Measurements from ENCODE around the gene ROBO2.

The ROBO2 gene

GRCh38 chr3:77038468-77038929 is 1.4 kb upstream of the ROBO2 start:
- H3K27ac ChIP-seq (ENCODE audit: low read depth, low read length, severe bottlenecking), result peak overlapping the region; percentile 11

GRCh38 chr3:77038930-77039605 is 831 bp upstream of the ROBO2 start:
- WGBS, 2 experiments (ENCODE audit: insufficient coverage in 2 of 2), result 0 to 1% methylated on average over 20 of the region's 33 CpGs
- Histone ChIP-seq H3K27ac (ENCODE audit: low read depth, low read length, severe bottlenecking) (peak overlapping the region; percentile 23), H3K4me1 (ENCODE audit: control insufficient read depth, insufficient read depth, low read length, poor library complexity, severe bottlenecking) (no peaks in the 10 kb centered on the region), H3K36me3 (ENCODE audit: control insufficient read depth, insufficient read depth, low read length) (no peaks in the 10 kb centered on the region), H3K4me3 (ENCODE audit: extremely low read depth, insufficient read depth, low read length, poor library complexity, severe bottlenecking) (peak overlapping the region; percentile 60), H3K9me3 (ENCODE audit: control insufficient read depth, low read length) (no peaks in the 10 kb centered on the region)

More at GRCh38 chr3:77038468-77038929, 1.4 kb upstream of the ROBO2 start:
- Histone ChIP-seq H3K4me1 (ENCODE audit: control insufficient read depth, insufficient read depth, low read length, poor library complexity, severe bottlenecking) (no peaks in the 10 kb centered on the region), H3K36me3 (ENCODE audit: control insufficient read depth, insufficient read depth, low read length) (no peaks in the 10 kb centered on the region), H3K4me3 (ENCODE audit: extremely low read depth, insufficient read depth, low read length, poor library complexity, severe bottlenecking) (peak overlapping the region; percentile 60), H3K9me3 (ENCODE audit: control insufficient read depth, low read length) (no peaks in the 10 kb centered on the region)
- WGBS, 2 experiments (ENCODE audit: insufficient coverage in 2 of 2), result 0 to 1% methylated on average over 9 to 18 of the region's 21 CpGs

GRCh38 chr3:77040216-77040615 is 317 bp downstream of the ROBO2 start:
- H3K27ac ChIP-seq (ENCODE audit: low read depth, low read length, severe bottlenecking), result no peak overlapping the region
- WGBS, 2 experiments (ENCODE audit: insufficient coverage in 2 of 2), result 0 to 4% methylated on average over 2 to 4 of the region's 11 CpGs
- no peaks in the 10 kb centered on the region for H3K36me3 ChIP-seq (ENCODE audit: control insufficient read depth, insufficient read depth, low read length)

GRCh38 chr3:77040926-77041722 is 1.2 kb downstream of the ROBO2 start:
- Histone ChIP-seq H3K36me3 (ENCODE audit: control insufficient read depth, insufficient read depth, low read length) (no peaks in the 10 kb centered on the region), H3K9me3 (ENCODE audit: control insufficient read depth, low read length) (no peaks in the 10 kb centered on the region), H3K4me3 (ENCODE audit: extremely low read depth, insufficient read depth, low read length, poor library complexity, severe bottlenecking) (peak overlapping the region; percentile 60), H3K27ac (ENCODE audit: low read depth, low read length, severe bottlenecking) (no peak overlapping the region), H3K4me1 (ENCODE audit: control insufficient read depth, insufficient read depth, low read length, poor library complexity, severe bottlenecking) (no peaks in the 10 kb centered on the region)
- WGBS, 2 experiments (ENCODE audit: insufficient coverage in 2 of 2), result 78 to 82% methylated on average over 4 to 7 of the region's 9 CpGs

More at GRCh38 chr3:77040216-77040615, 317 bp downstream of the ROBO2 start:
- peak overlapping the region; percentile 60 for H3K4me3 ChIP-seq (ENCODE audit: extremely low read depth, insufficient read depth, low read length, poor library complexity, severe bottlenecking)
- no peaks in the 10 kb centered on the region for H3K4me1 ChIP-seq (ENCODE audit: control insufficient read depth, insufficient read depth, low read length, poor library complexity, severe bottlenecking)
- H3K9me3 ChIP-seq (ENCODE audit: control insufficient read depth, low read length), result no peaks in the 10 kb centered on the region

GRCh38 chr3:77041811-77042210 is 1.9 kb downstream of the ROBO2 start:
- Histone ChIP-seq H3K27ac (ENCODE audit: low read depth, low read length, severe bottlenecking) (no peak overlapping the region), H3K4me3 (ENCODE audit: extremely low read depth, insufficient read depth, low read length, poor library complexity, severe bottlenecking) (peak overlapping the region; percentile 3), H3K9me3 (ENCODE audit: control insufficient read depth, low read length) (no peaks in the 10 kb centered on the region), H3K36me3 (ENCODE audit: control insufficient read depth, insufficient read depth, low read length) (no peaks in the 10 kb centered on the region), H3K4me1 (ENCODE audit: control insufficient read depth, insufficient read depth, low read length, poor library complexity, severe bottlenecking) (no peaks in the 10 kb centered on the region)
- no CpG with 5 or more reads among the region's 2 CpGs for WGBS, 2 experiments (ENCODE audit: insufficient coverage in 2 of 2)

- Histone ChIP-seq H3K9me3 (ENCODE audit: control insufficient read depth, low read length) (no peaks in the 10 kb centered on the region), H3K4me1 (ENCODE audit: control insufficient read depth, insufficient read depth, low read length, poor library complexity, severe bottlenecking) (no peaks in the 10 kb centered on the region), H3K36me3 (ENCODE audit: control insufficient read depth, insufficient read depth, low read length) (no peaks in the 10 kb centered on the region), H3K4me3 (ENCODE audit: extremely low read depth, insufficient read depth, low read length, poor library complexity, severe bottlenecking) (no peak overlapping the region), H3K27ac (ENCODE audit: low read depth, low read length, severe bottlenecking) (no peak overlapping the region)
- WGBS, 2 experiments (ENCODE audit: insufficient coverage in 2 of 2), result 60% methylated on average over 1 of the region's 2 CpGs; no CpG with 5 or more reads in 1 of the 2 experiments
Measured at GRCh38 chr3:77042343-77042742, 2.4 kb downstream of the ROBO2 start.

- Histone ChIP-seq H3K4me1 (ENCODE audit: control insufficient read depth, insufficient read depth, low read length, poor library complexity, severe bottlenecking) (no peaks in the 10 kb centered on the region), H3K27ac (ENCODE audit: low read depth, low read length, severe bottlenecking) (no peak overlapping the region), H3K9me3 (ENCODE audit: control insufficient read depth, low read length) (no peaks in the 10 kb centered on the region), H3K36me3 (ENCODE audit: control insufficient read depth, insufficient read depth, low read length) (no peaks in the 10 kb centered on the region), H3K4me3 (ENCODE audit: extremely low read depth, insufficient read depth, low read length, poor library complexity, severe bottlenecking) (no peak overlapping the region)
- no CpG with 5 or more reads among the region's 2 CpGs for WGBS, 2 experiments (ENCODE audit: insufficient coverage in 2 of 2)
Measured at GRCh38 chr3:77042882-77043281, 3.0 kb downstream of the ROBO2 start.

GRCh38 chr3:77045686-77046085 is 5.8 kb downstream of the ROBO2 start:
- H3K27ac ChIP-seq (ENCODE audit: low read depth, low read length, severe bottlenecking), result no peak overlapping the region
- no CpG with 5 or more reads among the region's 3 CpGs for WGBS, 2 experiments (ENCODE audit: insufficient coverage in 2 of 2)
- no peaks in the 10 kb centered on the region for H3K9me3 ChIP-seq (ENCODE audit: control insufficient read depth, low read length)
- no peaks in the 10 kb centered on the region for H3K4me1 ChIP-seq (ENCODE audit: control insufficient read depth, insufficient read depth, low read length, poor library complexity, severe bottlenecking)
- H3K36me3 ChIP-seq (ENCODE audit: control insufficient read depth, insufficient read depth, low read length), result no peaks in the 10 kb centered on the region
- no peak overlapping the region for H3K4me3 ChIP-seq (ENCODE audit: extremely low read depth, insufficient read depth, low read length, poor library complexity, severe bottlenecking)

- no peaks in the 10 kb centered on the region for H3K9me3 ChIP-seq (ENCODE audit: control insufficient read depth, low read length)
- no peaks in the 10 kb centered on the region for H3K4me1 ChIP-seq (ENCODE audit: control insufficient read depth, insufficient read depth, low read length, poor library complexity, severe bottlenecking)
- 89 to 94% methylated on average over 2 of the region's 5 CpGs for WGBS, 2 experiments (ENCODE audit: insufficient coverage in 2 of 2)
Measured at GRCh38 chr3:77048186-77048585, 8.3 kb downstream of the ROBO2 start.

GRCh38 chr3:77051591-77051990 is 11.7 kb downstream of the ROBO2 start:
- WGBS, 2 experiments (ENCODE audit: insufficient coverage in 2 of 2), result 88% methylated on average over 1 of the region's 5 CpGs; no CpG with 5 or more reads in 1 of the 2 experiments
- H3K4me3 ChIP-seq (ENCODE audit: extremely low read depth, insufficient read depth, low read length, poor library complexity, severe bottlenecking), result no peak overlapping the region
- no peak overlapping the region for H3K27ac ChIP-seq (ENCODE audit: low read depth, low read length, severe bottlenecking)
- no peaks in the 10 kb centered on the region for H3K9me3 ChIP-seq (ENCODE audit: control insufficient read depth, low read length)
- no peaks in the 10 kb centered on the region for H3K36me3 ChIP-seq (ENCODE audit: control insufficient read depth, insufficient read depth, low read length)
- no peaks in the 10 kb centered on the region for H3K4me1 ChIP-seq (ENCODE audit: control insufficient read depth, insufficient read depth, low read length, poor library complexity, severe bottlenecking)

More at GRCh38 chr3:77048186-77048585, 8.3 kb downstream of the ROBO2 start:
- Histone ChIP-seq H3K4me3 (ENCODE audit: extremely low read depth, insufficient read depth, low read length, poor library complexity, severe bottlenecking) (no peak overlapping the region), H3K27ac (ENCODE audit: low read depth, low read length, severe bottlenecking) (no peak overlapping the region), H3K36me3 (ENCODE audit: control insufficient read depth, insufficient read depth, low read length) (no peaks in the 10 kb centered on the region)

All from mesodermal cell (in vitro differentiated cells).